Sigmoid colon (tissue), 7 donors: ENCODE measurements around the gene IRF6. TPM values are rescaled to one million over a fixed set of nuclear protein-coding genes. Genes with fewer than 3 reads are reported as not detected.

Experiments
- DNase-seq: peaks from one replicate; pipeline ENCODE4 v3.0.0-alpha.2; 2019
- H3K27ac ChIP-seq, 4 donors: fragments of 200-600 bp; sonication (generic); one replicate each; pipeline ENCODE4 v1.5.1; 2016 to 2019; ENCODE audit warnings: mild to moderate bottlenecking in 1 of 4
- H3K27me3 ChIP-seq, 3 donors: fragments of 200-600 bp; sonication (generic); one replicate each; pipeline ENCODE4 v1.5.1; 2019; ENCODE audit warnings: mild to moderate bottlenecking in 1 of 3
- H3K36me3 ChIP-seq, 4 donors: fragments of 200-600 bp; sonication (generic); one replicate each; pipeline ENCODE4 v1.5.1; 2016 to 2019
- H3K4me1 ChIP-seq, 4 donors: fragments of 200-600 bp; sonication (generic); one replicate each; pipeline ENCODE4 v1.5.1; 2017 to 2019
- H3K4me3 ChIP-seq, 4 donors: fragments of 200-600 bp; sonication (generic); one replicate each; pipeline ENCODE4 v1.5.1; 2017 to 2019; ENCODE audit warnings: mild to moderate bottlenecking in 2 of 4, moderate library complexity in 1 of 4
- H3K9me3 ChIP-seq, 4 donors: fragments of 200-600 bp in 3 of 4; sonication (generic) in 3 of 4; one replicate each; pipeline versions ENCODE4 v1.5.1 to v1.6.1; 2013 to 2019
- EP300 ChIP-seq, 4 donors: sonication (generic); formaldehyde crosslinking; IDR thresholded peaks; one replicate each; pipeline ENCODE4 v1.6.1; 2017; ENCODE audit warnings: antibody characterized with exemption in 4 of 4
- POLR2A ChIP-seq, 2 donors: fragments of 450-650 bp; IDR thresholded peaks; one replicate each; pipeline ENCODE4 v1.6.1; 2016; ENCODE audit warnings: antibody characterized with exemption in 2 of 2, mild to moderate bottlenecking in 2 of 2, moderate library complexity in 2 of 2
- POLR2AphosphoS5 ChIP-seq, 4 donors: sonication (generic); formaldehyde crosslinking; IDR thresholded peaks; one replicate each; pipeline ENCODE4 v1.6.1; 2017; ENCODE audit warnings: antibody characterized with exemption in 4 of 4
- WGBS, 2 donors: extraction: QIAGEN DNeasy Blood & Tissue Kit; methylation state at CpG; one replicate each; pipeline ENCODE4 v1.1.7; 2013; 5-methylcytosine and 5-hydroxymethylcytosine counted together
- intact Hi-C: fragments of 100-400 bp; cut with DNase I; formaldehyde crosslinking; loops from one replicate; pipeline ENCODE4 v1.15.1; 2023
- polyA plus RNA-seq, 3 donors: library from polyadenylated mRNA; stranded (reverse); fragments of 200-250 nt; gene quantifications; one replicate each; pipeline ENCODE4 v1.2.3, GENCODE V29; 2013
- total RNA-seq, 4 donors: library from RNA; depleted of rRNA; stranded (reverse); fragments of >200 nt; gene quantifications; one replicate each; pipeline ENCODE4 v1.1.0, GENCODE V29; 2016
- TF ChIP-seq, protein P1 (sequence below), 4 experiments: fragments of 450-650 bp in 3 of 4; fragments of 200-600 bp in 1 of 4; IDR thresholded peaks; one replicate each; pipeline ENCODE4 v1.5.1; 2016 to 2019; ENCODE audit warnings: antibody characterized with exemption in 4 of 4, mild to moderate bottlenecking in 3 of 4, moderate library complexity in 2 of 4
- donor health status: healthy with polysubstance abuse.
- donor health status: Bipolar disorder and iron deficiency.
- donor health status: healthy.

IRF6 gene
- total and polyA plus RNA-seq, 7 donors: 0.28 to 58.5 (median 1.1) TPM

DNA sequence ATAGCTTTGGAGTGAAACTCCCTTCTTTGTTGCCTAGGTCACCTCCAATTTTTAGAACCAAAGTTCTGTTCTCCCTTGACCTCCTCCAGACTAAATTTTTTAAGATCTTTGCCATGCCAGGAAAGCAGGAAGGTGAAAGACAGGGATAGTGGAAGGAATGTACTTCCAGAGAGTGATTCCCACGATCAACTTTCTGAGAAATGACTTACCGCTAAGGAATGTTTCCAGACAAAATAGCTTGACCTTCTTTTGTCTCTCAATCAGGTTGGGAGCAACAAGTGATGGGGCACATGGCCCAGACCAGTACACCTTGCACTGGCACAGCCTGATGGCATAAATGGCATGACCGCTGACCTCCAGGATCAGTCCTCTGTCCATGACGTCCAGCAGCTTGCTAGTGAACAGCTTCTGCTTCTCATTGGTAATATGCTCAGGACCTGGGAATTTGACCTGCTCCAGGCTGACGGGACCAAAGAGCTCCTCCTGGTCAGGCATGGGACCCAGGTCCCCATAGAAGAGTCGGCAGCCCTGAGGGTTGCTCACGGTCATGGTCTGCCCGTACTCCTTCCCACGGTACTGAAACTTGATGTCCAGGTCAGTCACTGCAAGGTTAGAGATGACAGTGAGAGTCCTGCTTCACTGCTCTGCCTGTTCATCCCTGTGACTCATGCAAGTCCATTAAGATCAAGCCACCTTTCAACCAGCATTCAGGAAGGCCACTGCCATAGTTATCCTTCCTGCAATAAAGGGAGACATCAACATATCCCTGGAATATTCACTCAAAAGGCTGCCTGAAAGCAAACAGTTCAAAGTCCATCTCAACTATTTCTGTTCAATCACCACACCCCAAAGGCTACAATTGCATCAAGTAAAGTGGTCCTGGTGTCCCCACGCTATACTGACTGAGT, 15.4 kb downstream of the IRF6 start:
- no peaks in the 10 kb centered on the region for H3K27me3 ChIP-seq
- peaks cover 0 to 19% (median 17%) of the 10 kb centered on the region in 4 donors for H3K4me1 ChIP-seq
- H3K36me3 ChIP-seq: no peaks in the 10 kb centered on the region
- 80 to 90% methylated on average over 10 of the region's 10 CpGs for WGBS, 2 donors
- no peak for DNase-seq
- no peak overlapping the region for H3K27ac ChIP-seq
- TF ChIP-seq POLR2A (IDR thresholded peaks at IDR 0.05): no peak
- TF ChIP-seq POLR2AphosphoS5 (IDR thresholded peaks at IDR 0.05): no peak
- TF ChIP-seq EP300 (IDR thresholded peaks at IDR 0.05): no peak
- H3K4me3 ChIP-seq: no peak overlapping the region
- intact Hi-C loops: no loop called here
- H3K9me3 ChIP-seq: no peaks in the 10 kb centered on the region

DNA sequence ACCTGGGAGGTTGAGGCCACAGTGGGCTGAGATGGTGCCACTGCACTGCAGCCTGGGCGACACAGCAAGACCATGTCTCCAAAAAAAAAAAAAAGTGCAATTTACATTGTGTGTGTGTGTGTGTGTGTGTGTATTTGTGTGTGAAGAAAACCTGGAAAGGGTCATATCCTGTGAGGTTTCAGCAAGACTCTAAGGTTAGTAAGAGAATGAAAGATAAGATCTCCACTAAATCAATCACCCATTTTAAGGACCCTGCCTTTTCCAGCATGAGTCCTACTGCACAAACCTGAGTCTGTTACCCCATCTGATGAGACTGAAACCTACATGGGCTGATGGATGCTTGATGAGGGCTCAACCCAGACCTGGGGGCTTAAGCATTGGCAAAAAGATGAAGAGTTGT, 16.7 kb downstream of the IRF6 start:
- Histone ChIP-seq H3K27ac (no peak overlapping the region), H3K36me3 (no peaks in the 10 kb centered on the region), H3K4me1 (peaks cover 0 to 19% (median 17%) of the 10 kb centered on the region in 4 donors), H3K9me3 (no peaks in the 10 kb centered on the region), H3K27me3 (no peaks in the 10 kb centered on the region), H3K4me3 (no peak overlapping the region)
- TF ChIP-seq, protein P1, sequence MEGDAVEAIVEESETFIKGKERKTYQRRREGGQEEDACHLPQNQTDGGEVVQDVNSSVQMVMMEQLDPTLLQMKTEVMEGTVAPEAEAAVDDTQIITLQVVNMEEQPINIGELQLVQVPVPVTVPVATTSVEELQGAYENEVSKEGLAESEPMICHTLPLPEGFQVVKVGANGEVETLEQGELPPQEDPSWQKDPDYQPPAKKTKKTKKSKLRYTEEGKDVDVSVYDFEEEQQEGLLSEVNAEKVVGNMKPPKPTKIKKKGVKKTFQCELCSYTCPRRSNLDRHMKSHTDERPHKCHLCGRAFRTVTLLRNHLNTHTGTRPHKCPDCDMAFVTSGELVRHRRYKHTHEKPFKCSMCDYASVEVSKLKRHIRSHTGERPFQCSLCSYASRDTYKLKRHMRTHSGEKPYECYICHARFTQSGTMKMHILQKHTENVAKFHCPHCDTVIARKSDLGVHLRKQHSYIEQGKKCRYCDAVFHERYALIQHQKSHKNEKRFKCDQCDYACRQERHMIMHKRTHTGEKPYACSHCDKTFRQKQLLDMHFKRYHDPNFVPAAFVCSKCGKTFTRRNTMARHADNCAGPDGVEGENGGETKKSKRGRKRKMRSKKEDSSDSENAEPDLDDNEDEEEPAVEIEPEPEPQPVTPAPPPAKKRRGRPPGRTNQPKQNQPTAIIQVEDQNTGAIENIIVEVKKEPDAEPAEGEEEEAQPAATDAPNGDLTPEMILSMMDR (IDR thresholded peaks at IDR 0.05): no peak
- TF ChIP-seq POLR2A (IDR thresholded peaks at IDR 0.05) (no peak), EP300 (IDR thresholded peaks at IDR 0.05) (no peak), POLR2AphosphoS5 (IDR thresholded peaks at IDR 0.05) (no peak)
- DNase-seq: no peak
- intact Hi-C loops: no loop called here
- 89 to 98% methylated on average over 1 of the region's 1 CpG for WGBS, 2 donors

DNA sequence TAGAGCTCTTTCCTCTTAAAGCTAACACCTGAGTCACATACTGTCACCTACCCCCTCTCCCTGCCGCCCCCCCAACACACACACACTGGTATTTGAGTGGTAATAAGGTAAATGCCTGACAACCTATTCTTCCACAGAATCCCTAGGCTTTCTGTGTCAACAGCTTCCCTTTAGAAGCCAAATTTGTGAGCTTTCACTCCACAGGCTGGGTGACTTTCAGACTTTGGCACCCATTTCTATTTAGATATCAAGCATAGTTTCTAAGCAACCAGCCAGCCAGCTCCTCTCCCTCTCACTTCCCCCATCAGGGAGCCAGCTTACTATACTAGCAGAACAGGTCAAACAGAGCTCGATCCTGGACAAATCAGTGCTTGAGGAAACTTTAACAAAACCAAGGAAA, 18.4 kb downstream of the IRF6 start:
- peak overlapping the region; percentile 66 to 86 (median 81) for H3K27ac ChIP-seq
- TF ChIP-seq EP300 (IDR thresholded peaks at IDR 0.05) (no peak), POLR2A (IDR thresholded peaks at IDR 0.05) (no peak), POLR2AphosphoS5 (IDR thresholded peaks at IDR 0.05) (no peak)
- TF ChIP-seq, protein P1 (IDR thresholded peaks at IDR 0.05): no peak
- WGBS, 2 donors: 13 to 57% methylated on average over 2 of the region's 2 CpGs
- no peaks in the 10 kb centered on the region for H3K36me3 ChIP-seq
- no peak overlapping the region for H3K4me3 ChIP-seq
- H3K27me3 ChIP-seq: no peaks in the 10 kb centered on the region
- peak; percentile 79 for DNase-seq
- H3K4me1 ChIP-seq: peaks cover 0 to 28% (median 27%) of the 10 kb centered on the region in 4 donors
- intact Hi-C loops: no loop called here
- H3K9me3 ChIP-seq: no peaks in the 10 kb centered on the region

DNA sequence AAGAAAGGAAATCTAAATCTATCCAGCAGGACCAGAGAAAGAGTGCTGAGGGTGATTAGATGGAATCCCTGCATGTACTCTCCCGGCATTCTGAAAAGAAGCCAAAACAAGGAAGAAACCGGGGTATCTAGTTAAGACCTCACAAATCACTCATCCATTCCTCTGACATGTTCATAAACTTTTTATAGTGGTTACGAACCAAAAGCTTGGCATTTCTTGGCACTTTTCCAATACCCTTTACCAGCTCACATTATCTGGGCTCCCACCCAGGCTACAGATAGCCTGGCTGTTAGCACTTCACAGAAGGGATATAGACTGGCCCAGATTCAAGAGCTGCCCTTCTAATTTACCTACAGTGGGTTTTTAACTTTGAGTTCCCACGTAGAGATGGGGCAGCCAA, 19.8 kb downstream of the IRF6 start:
- TF ChIP-seq, protein P1 (IDR thresholded peaks at IDR 0.05): no peak
- TF ChIP-seq POLR2AphosphoS5 (IDR thresholded peaks at IDR 0.05) (no peak), EP300 (IDR thresholded peaks at IDR 0.05) (no peak), POLR2A (IDR thresholded peaks at IDR 0.05) (no peak)
- peak overlapping the region; percentile 66 to 86 (median 81) for H3K27ac ChIP-seq

DNA sequence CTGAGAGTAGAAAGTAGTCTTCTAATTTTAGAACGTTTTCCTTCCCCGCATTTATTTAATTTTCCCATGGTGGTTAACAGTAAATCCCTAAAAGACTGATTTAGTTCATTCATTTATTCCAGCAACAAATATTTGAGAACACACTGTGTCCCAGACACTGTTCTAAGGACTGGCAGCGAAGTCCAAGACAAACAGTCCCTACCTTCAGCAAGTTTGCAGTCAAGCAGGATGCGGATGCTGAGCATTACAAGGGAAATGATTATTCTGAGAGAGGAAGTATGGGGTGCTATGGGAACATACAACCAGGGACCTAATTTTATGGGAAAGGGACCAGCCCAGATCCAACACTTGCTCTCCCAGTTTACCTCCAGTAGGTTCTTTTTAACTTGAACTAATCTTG, 20.4 kb downstream of the IRF6 start:
- peaks cover 0 to 28% (median 27%) of the 10 kb centered on the region in 4 donors for H3K4me1 ChIP-seq
- WGBS, 2 donors: 96 to 97% methylated on average over 4 of the region's 4 CpGs
- no peaks in the 10 kb centered on the region for H3K9me3 ChIP-seq
- TF ChIP-seq, protein P1 (IDR thresholded peaks at IDR 0.05): no peak
- TF ChIP-seq POLR2A (IDR thresholded peaks at IDR 0.05): no peak
- TF ChIP-seq EP300 (IDR thresholded peaks at IDR 0.05): no peak
- TF ChIP-seq POLR2AphosphoS5 (IDR thresholded peaks at IDR 0.05): no peak
- DNase-seq: no peak
- H3K27ac ChIP-seq: peak overlapping the region in 3 of 4 donors; percentile 81 to 87 (median 86)
- no peaks in the 10 kb centered on the region for H3K36me3 ChIP-seq
- no peaks in the 10 kb centered on the region for H3K27me3 ChIP-seq
- intact Hi-C loops: loop anchor here (1.0 to 2.0 kb wide), 2 partner anchors 17 to 42 kb away; partner anchors contain the start of gene UTP25
- no peak overlapping the region for H3K4me3 ChIP-seq

More for the DNA sequence above, 19.8 kb downstream of the IRF6 start:
- Histone ChIP-seq H3K4me1 (peaks cover 0 to 28% (median 27%) of the 10 kb centered on the region in 4 donors), H3K36me3 (no peaks in the 10 kb centered on the region), H3K27me3 (no peaks in the 10 kb centered on the region), H3K9me3 (no peaks in the 10 kb centered on the region), H3K4me3 (no peak overlapping the region)
- 26 to 50% methylated on average over 4 of the region's 4 CpGs for WGBS, 2 donors
- intact Hi-C loops: no loop called here
- DNase-seq: no peak
